Mucosa of descending colon (tissue), 3 donors: ENCODE measurements around the gene CSTA. TPM values are rescaled to one million over a fixed set of nuclear protein-coding genes. Genes with fewer than 3 reads are reported as not detected.

Source experiments
- ATAC-seq: fragments of 200-7000 bp; cut with Tn5 transposase; one replicate; pipeline ENCODE4 v1.9.1; 2020; ENCODE audit warnings: mild to moderate bottlenecking, moderate library complexity
- DNase-seq, 3 donors: peaks; one replicate each; pipeline ENCODE4 v3.0.0-alpha.2; 2020
- H3K36me3 ChIP-seq: fragments of 200-600 bp; one replicate; pipeline ENCODE4 v1.8.0; 2021; ENCODE audit warnings: low read depth, mild to moderate bottlenecking
- H3K4me1 ChIP-seq: fragments of 200-600 bp; one replicate; pipeline ENCODE4 v1.8.0; 2021; ENCODE audit warnings: low read depth, mild to moderate bottlenecking
- H3K4me3 ChIP-seq: fragments of 200-600 bp; one replicate; pipeline ENCODE4 v1.8.0; 2021; ENCODE audit warnings: mild to moderate bottlenecking
- H3K9me3 ChIP-seq: fragments of 200-600 bp; one replicate; pipeline ENCODE4 v1.8.0; 2021; ENCODE audit warnings: mild to moderate bottlenecking
- intact Hi-C, 2 donors: fragments of 100-400 bp; cut with DNase I in 1 of 2; cut with micrococcal nuclease in 1 of 2; formaldehyde crosslinking; loops; one replicate each; pipeline versions ENCODE4 v1.11.0 to v1.11.1; 2022; cut with DNase I, micrococcal nuclease
- total RNA-seq, 3 donors: library from RNA; stranded (reverse); fragmentation: NEBNext Ultra II Directional in 2 of 3; extraction: Animal tissue kit (Norgen Biotek cat#: 25700) in 2 of 3; gene quantifications; one replicate each; pipeline versions ENCODE4 v1.2.1 to v1.2.4, GENCODE V29; 2021 to 2023
- TF ChIP-seq, protein P1 (sequence below): fragments of 200-600 bp; IDR thresholded peaks from one replicate; pipeline ENCODE4 v1.8.0; 2022; ENCODE audit warnings: antibody characterized with exemption, mild to moderate bottlenecking
- donor health status: DM: no; HTN: no; CAD: no; lungs with moderate emphysema.
- donor health status: DM: no; HTN: no; CAD: no.
- donor health status: DM: no; HTN: yes; CAD: no.

The CSTA gene
- total RNA-seq, 3 donors from 2014 or later: 0.96 to 1.8 (median 1.5) TPM

DNA sequence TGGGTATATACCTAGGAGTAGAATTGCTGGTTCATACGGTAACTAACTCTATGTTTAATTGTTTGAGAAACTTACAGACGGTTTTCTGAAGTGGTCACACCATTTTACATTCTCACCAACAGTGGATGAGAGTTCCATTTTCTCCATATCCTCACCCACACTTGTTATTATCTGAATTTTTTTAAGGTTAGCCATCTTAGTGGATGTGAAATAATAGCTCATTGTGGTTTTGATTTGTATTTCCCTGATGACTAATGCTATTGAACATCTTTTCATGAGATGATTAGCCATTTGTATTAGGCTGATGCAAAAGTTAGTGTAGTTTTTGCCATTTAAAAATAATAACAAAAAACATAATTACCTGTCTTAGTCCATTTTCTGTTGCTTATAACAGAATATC lies 18.6 kb downstream of the CSTA start:
- ATAC-seq: no peak
- no peak for DNase-seq
- Histone ChIP-seq H3K4me1 (no peaks in the 10 kb centered on the region), H3K4me3 (no peak overlapping the region), H3K36me3 (no peaks in the 10 kb centered on the region), H3K9me3 (no peaks in the 10 kb centered on the region)
- intact Hi-C loops: no loop called here
- TF ChIP-seq, protein P1, sequence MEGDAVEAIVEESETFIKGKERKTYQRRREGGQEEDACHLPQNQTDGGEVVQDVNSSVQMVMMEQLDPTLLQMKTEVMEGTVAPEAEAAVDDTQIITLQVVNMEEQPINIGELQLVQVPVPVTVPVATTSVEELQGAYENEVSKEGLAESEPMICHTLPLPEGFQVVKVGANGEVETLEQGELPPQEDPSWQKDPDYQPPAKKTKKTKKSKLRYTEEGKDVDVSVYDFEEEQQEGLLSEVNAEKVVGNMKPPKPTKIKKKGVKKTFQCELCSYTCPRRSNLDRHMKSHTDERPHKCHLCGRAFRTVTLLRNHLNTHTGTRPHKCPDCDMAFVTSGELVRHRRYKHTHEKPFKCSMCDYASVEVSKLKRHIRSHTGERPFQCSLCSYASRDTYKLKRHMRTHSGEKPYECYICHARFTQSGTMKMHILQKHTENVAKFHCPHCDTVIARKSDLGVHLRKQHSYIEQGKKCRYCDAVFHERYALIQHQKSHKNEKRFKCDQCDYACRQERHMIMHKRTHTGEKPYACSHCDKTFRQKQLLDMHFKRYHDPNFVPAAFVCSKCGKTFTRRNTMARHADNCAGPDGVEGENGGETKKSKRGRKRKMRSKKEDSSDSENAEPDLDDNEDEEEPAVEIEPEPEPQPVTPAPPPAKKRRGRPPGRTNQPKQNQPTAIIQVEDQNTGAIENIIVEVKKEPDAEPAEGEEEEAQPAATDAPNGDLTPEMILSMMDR: no peak

DNA sequence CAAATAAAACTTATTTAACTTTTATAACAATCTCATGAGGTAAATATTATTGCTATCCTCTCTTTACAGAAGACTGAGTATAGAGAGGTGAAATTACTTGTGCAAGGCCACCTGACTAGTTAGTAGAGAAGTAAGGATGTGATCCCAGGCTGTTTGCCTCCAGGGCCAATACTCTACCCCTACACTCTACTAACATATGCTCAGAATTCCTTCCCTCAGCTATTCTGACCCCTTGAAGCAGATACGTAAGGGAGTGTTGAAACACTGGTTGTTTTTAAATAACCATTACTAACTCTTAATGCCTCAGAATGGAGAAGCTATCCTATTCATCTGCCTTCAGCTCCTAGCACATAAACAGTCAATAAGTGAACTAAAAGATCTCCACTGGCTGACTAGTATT lies 24.1 kb downstream of the CSTA start:
- no peaks in the 10 kb centered on the region for H3K9me3 ChIP-seq
- intact Hi-C loops: no loop called here
- no peaks in the 10 kb centered on the region for H3K36me3 ChIP-seq
- ATAC-seq (no peak), DNase-seq (no peak)
- no peak overlapping the region for H3K4me3 ChIP-seq
- TF ChIP-seq, protein P1: no peak
- no peaks in the 10 kb centered on the region for H3K4me1 ChIP-seq

DNA sequence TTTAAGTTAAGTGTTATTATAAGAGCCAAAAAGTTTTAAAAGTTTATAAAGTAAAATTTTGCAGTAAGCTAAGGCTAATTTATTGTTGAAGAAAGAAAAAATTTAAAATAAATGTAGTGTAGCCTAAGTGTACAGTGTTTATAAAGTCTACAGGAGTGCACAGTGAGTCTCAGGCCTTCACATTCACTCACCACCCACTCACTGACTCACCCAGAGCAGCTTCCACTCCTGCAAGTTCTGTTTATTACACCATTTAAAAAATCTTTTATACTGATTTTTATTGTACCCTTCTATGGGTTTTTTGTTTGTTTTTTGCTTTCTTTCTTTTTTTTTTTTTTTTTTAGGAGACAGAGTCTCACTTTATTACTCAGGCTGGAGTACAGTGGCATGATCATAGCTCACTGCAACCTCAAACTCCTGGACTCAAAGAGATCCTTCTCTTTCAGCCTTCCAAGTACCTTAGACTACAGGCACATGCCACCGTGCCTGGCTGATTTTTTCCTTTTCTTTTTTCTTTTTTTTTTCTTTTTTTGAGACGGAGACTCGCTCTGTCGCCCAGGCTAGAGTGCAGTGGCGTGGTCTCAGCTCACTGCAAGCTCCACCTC lies 25.9 kb downstream of the CSTA start:
- TF ChIP-seq, protein P1: no peak
- DNase-seq (peak in 2 of 3 donors; percentile 32 to 42), ATAC-seq (peak; percentile 82)
- H3K36me3 ChIP-seq: no peaks in the 10 kb centered on the region
- intact Hi-C loops: no loop called here
- H3K9me3 ChIP-seq: no peaks in the 10 kb centered on the region
- H3K4me3 ChIP-seq: no peak overlapping the region
- H3K4me1 ChIP-seq: no peaks in the 10 kb centered on the region

DNA sequence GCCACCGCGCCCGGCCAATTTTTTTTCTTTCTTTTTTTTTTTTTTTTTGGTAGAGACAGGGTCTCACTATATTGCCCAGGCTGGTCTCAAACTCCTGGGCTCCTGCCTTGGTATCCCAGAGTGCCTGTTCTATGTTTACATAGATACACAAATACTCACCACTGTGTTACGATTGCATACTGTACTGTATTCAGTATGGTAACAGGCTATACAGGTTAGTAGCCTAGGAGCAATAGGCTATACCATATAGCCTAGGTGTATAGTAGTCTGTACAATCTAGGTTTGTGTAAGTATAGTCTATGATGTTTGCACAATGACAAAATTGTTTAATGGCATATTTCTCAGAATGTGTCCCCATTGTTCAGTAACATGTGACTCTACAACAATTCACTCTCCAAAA lies 26.6 kb downstream of the CSTA start:
- ATAC-seq (peak; percentile 81), DNase-seq (no peak)
- Histone ChIP-seq H3K9me3 (no peaks in the 10 kb centered on the region), H3K4me3 (no peak overlapping the region), H3K4me1 (no peaks in the 10 kb centered on the region), H3K36me3 (no peaks in the 10 kb centered on the region)
- intact Hi-C loops: no loop called here
- TF ChIP-seq, protein P1: no peak

DNA sequence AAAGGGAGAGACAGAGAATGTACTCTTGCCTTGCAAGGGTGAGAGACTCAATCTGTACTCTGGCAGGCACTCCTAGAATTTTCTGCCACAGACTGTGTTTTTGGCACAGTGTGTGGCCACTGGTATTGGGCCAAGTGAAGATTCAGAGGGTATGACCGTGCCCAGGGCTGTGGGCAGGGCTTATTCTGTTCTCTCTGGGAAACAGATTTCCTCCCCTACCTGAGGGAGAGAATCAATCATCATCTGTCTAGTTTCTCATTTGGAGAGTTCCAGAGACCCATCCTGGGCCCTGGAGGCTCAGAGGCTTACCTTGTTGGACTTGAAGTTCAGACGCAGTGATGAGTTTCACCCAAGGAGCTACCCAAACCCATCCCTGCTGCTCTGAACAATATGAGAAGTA lies 28.2 kb downstream of the CSTA start:
- TF ChIP-seq, protein P1: no peak
- intact Hi-C loops: no loop called here
- no peak for ATAC-seq

More for the DNA sequence above, 28.2 kb downstream of the CSTA start:
- Histone ChIP-seq H3K36me3 (no peaks in the 10 kb centered on the region), H3K9me3 (no peaks in the 10 kb centered on the region), H3K4me1 (no peaks in the 10 kb centered on the region), H3K4me3 (no peak overlapping the region)
- DNase-seq: no peak
